MCF 10A (cell line): Measurements from ENCODE around the gene ABCC12. TPM values are rescaled to one million over a fixed set of nuclear protein-coding genes. Genes with fewer than 3 reads are reported as not detected.
"Not testable (repeated sequence)": the region's sequence is repeated elsewhere in the genome, so short reads cannot be mapped to it uniquely, and the experiment has no call there.

Source experiments
- BruUV-seq: library from RNA; stranded (reverse); fragments of 400-500 nt; replicated peaks from 2 replicates; lab custom pipeline; 2021; lab: Mats Ljungman, UMichigan
- CTCF ChIA-PET: fragments of 300-600 bp; sonication (Branson Sonifier 250); formaldehyde crosslinking; extraction: SDS; loops from one replicate; lab custom pipeline; 2021; ENCODE audit warnings: antibody characterized with exemption, inconsistent platforms; lab: Yijun Ruan, JAX
- POLR2A ChIA-PET: fragments of 300-600, 350-650 bp; sonication (Branson Sonifier 250); formaldehyde crosslinking; extraction: SDS; loops from one replicate; lab custom pipeline; 2020; ENCODE audit warnings: antibody characterized with exemption, inconsistent platforms; lab: Yijun Ruan, JAX
- DNase-seq: peaks from one replicate; pipeline ENCODE4 v3.0.0-alpha.2; 2018; ENCODE audit not compliant: unreplicated experiment
- H3K27ac Mint-ChIP-seq: one replicate; pipeline ENCODE4 v1.8.0; 2022; ENCODE audit warnings: mild to moderate bottlenecking, low read depth, mixed read lengths; ENCODE audit not compliant: unreplicated experiment
- H3K27me3 Mint-ChIP-seq: one replicate; pipeline ENCODE4 v1.8.0; 2022; ENCODE audit warnings: mixed read lengths; ENCODE audit not compliant: insufficient read depth, unreplicated experiment
- H3K36me3 Mint-ChIP-seq: one replicate; pipeline ENCODE4 v1.8.0; 2022; ENCODE audit warnings: mild to moderate bottlenecking, moderate library complexity, mixed read lengths; ENCODE audit not compliant: insufficient read depth, unreplicated experiment
- H3K4me1 Mint-ChIP-seq: one replicate; pipeline ENCODE4 v1.8.0; 2022; ENCODE audit warnings: mixed read lengths; ENCODE audit not compliant: insufficient read depth, unreplicated experiment
- H3K4me3 Mint-ChIP-seq: one replicate; pipeline ENCODE4 v1.8.0; 2022; ENCODE audit warnings: mild to moderate bottlenecking, moderate library complexity, mixed read lengths; ENCODE audit not compliant: unreplicated experiment
- H3K9me3 Mint-ChIP-seq: one replicate; pipeline ENCODE4 v1.8.0; 2022; ENCODE audit warnings: mixed read lengths; ENCODE audit not compliant: unreplicated experiment
- CTCF ChIP-seq: fragments of 200-600 bp; IDR thresholded peaks from one replicate; pipeline ENCODE4 v1.8.0; 2022; ENCODE audit warnings: antibody characterized with exemption, mild to moderate bottlenecking; ENCODE audit not compliant: unreplicated experiment
- intact Hi-C: fragments of 100-400 bp; cut with micrococcal nuclease; formaldehyde crosslinking; loops from 2 replicates; pipeline ENCODE4 v1.14.1; 2022
- total RNA-seq: library from RNA; stranded (reverse); gene quantifications from 2 replicates; pipeline ENCODE4 v1.2.3, GENCODE V29; 2022

The ABCC12 gene
- total RNA-seq, 1 experiment from 2014 or later = not detected

GRCh38 chr16:48169896-48170295 is 14.1 kb upstream of the ABCC12 start:
- BruUV-seq = no TSS peak
- H3K9me3 Mint-ChIP-seq = no peaks in the 10 kb centered on the region
- H3K27ac Mint-ChIP-seq = no peak overlapping the region
- H3K36me3 Mint-ChIP-seq = no peaks in the 10 kb centered on the region
- no peaks in the 10 kb centered on the region for H3K27me3 Mint-ChIP-seq
- H3K4me3 Mint-ChIP-seq = no peak overlapping the region
- no peak for DNase-seq
- ChIA-PET CTCF (interaction anchor here (6.7 kb wide), 1 partner anchor 1026 kb away, joined by 48 read pairs; the partner anchor contains the start of gene NETO2), POLR2A (no interaction called here)
- intact Hi-C loops = loop anchor here (5.0 to 10.0 kb wide), 2 partner anchors 372 to 1315 kb away; no protein-coding TSS in a partner anchor
- H3K4me1 Mint-ChIP-seq = peaks cover 3% of the 10 kb centered on the region
- TF ChIP-seq CTCF = no peak

- ChIA-PET POLR2A (no interaction called here), CTCF (interaction anchor here (0.8 to 6.7 kb wide), 5 partner anchors 12 to 1314 kb away, joined by 3 to 48 read pairs (median 7); partner anchors contain the start of genes ABCC12 and NETO2)
- Mint-ChIP-seq H3K27me3 (no peaks in the 10 kb centered on the region), H3K36me3 (no peaks in the 10 kb centered on the region), H3K9me3 (no peaks in the 10 kb centered on the region), H3K27ac (no peak overlapping the region), H3K4me1 (peaks cover 5% of the 10 kb centered on the region), H3K4me3 (no peak overlapping the region)
- DNase-seq = no peak
- no peak for TF ChIP-seq CTCF
- intact Hi-C loops = loop anchor here (5.0 to 10.0 kb wide), 2 partner anchors 374 to 1313 kb away; no protein-coding TSS in a partner anchor
- no TSS peak for BruUV-seq
Measured at GRCh38 chr16:48168075-48168474, 12.3 kb upstream of the ABCC12 start.

- ChIA-PET POLR2A (interaction anchor here (0.7 to 1.3 kb wide), 2 partner anchors 17 to 811 kb away, joined by 3 to 6 read pairs; no protein-coding TSS in a partner anchor), CTCF (interaction anchor here (0.6 to 6.7 kb wide), 11 partner anchors 9 to 1612 kb away, joined by 3 to 48 read pairs (median 5); partner anchors contain the start of genes ABCC12 and NETO2)
- intact Hi-C loops = loop anchor here (5.0 to 10.0 kb wide), 2 partner anchors 376 to 1312 kb away; no protein-coding TSS in a partner anchor
Measured at GRCh38 chr16:48166617-48167016, 10.8 kb upstream of the ABCC12 start.

GRCh38 chr16:48165961-48166578 is 10.3 kb upstream of the ABCC12 start:
- peak overlapping the region; percentile 23 for H3K27ac Mint-ChIP-seq
- no TSS peak for BruUV-seq
- TF ChIP-seq CTCF = no peak
- peaks cover 5% of the 10 kb centered on the region for H3K4me1 Mint-ChIP-seq
- no peaks in the 10 kb centered on the region for H3K9me3 Mint-ChIP-seq
- H3K4me3 Mint-ChIP-seq = no peak overlapping the region
- no peaks in the 10 kb centered on the region for H3K36me3 Mint-ChIP-seq
- intact Hi-C loops = loop anchor here (1.0 to 10.0 kb wide), 8 partner anchors 111 to 1311 kb away; partner anchors contain the start of gene NETO2
- peak; percentile 57 for DNase-seq
- ChIA-PET CTCF (interaction anchor here (0.6 to 6.7 kb wide), 16 partner anchors 9 to 1611 kb away, joined by 3 to 48 read pairs (median 4); partner anchors contain the start of genes ABCC12 and NETO2), POLR2A (interaction anchor here (0.7 to 1.3 kb wide), 3 partner anchors 13 to 811 kb away, joined by 3 to 6 read pairs (median 3); no protein-coding TSS in a partner anchor)
- no peaks in the 10 kb centered on the region for H3K27me3 Mint-ChIP-seq

More at GRCh38 chr16:48166617-48167016, 10.8 kb upstream of the ABCC12 start:
- not testable (repeated sequence) for H3K36me3 Mint-ChIP-seq, H3K4me1 Mint-ChIP-seq, H3K9me3 Mint-ChIP-seq, BruUV-seq, DNase-seq, H3K27me3 Mint-ChIP-seq, H3K4me3 Mint-ChIP-seq
- H3K27ac Mint-ChIP-seq = peak overlapping the region; percentile 23
